GM18502 (cell line): ENCODE measurements around the gene ACTN1.
"Not testable (repeated sequence)": the region's sequence is repeated elsewhere in the genome, so short reads cannot be mapped to it uniquely, and the experiment has no call there.

Source experiments
- ATAC-seq: cut with Tn5 transposase; IDR thresholded peaks from one replicate; pipeline ENCODE4 v1.9.1; 2021; ENCODE audit warnings: mild to moderate bottlenecking; ENCODE audit not compliant: unreplicated experiment, poor library complexity

Gene ACTN1

GRCh38 chr14:68987653-68988036 lies 8.5 kb upstream of the ACTN1 start:
- no peak for ATAC-seq

GRCh38 chr14:68986926-68987652 lies 8.0 kb upstream of the ACTN1 start:
- ATAC-seq = no peak

DNA sequence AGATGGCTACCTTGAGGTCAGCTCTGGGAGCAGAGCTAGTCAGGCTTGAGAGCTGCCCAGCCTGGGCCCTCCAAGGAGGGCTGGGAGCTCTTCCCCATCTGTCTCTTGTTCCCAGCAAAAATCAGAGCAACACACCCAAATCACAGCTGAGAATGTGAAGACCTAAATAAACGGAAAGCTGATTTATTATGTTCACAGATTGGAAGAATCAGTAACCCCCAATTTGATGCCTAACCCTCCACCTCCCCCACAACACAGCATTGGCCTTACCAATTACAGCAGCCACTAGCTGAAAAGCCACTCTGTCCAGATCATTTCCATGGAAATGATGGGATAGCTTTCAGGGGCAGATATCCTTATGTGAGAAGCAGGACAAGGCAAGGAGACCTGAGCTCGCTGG lies 7.1 kb upstream of the ACTN1 start:
- ATAC-seq = no peak

- ATAC-seq = no peak
Measured at GRCh38 chr14:68984686-68985085, 5.6 kb upstream of the ACTN1 start.

GRCh38 chr14:68983191-68983590 lies 4.1 kb upstream of the ACTN1 start:
- no peak for ATAC-seq

GRCh38 chr14:68982581-68982980 lies 3.5 kb upstream of the ACTN1 start:
- ATAC-seq = no peak

GRCh38 chr14:68981539-68981976 lies 2.5 kb upstream of the ACTN1 start:
- no peak for ATAC-seq

- no peak for ATAC-seq
Measured at GRCh38 chr14:68981139-68981538, 2.0 kb upstream of the ACTN1 start.

GRCh38 chr14:68979722-68980451 lies 785 bp upstream of the ACTN1 start:
- ATAC-seq = no peak

- ATAC-seq = peak; percentile 33
Measured at GRCh38 chr14:68978172-68978911, 760 bp downstream of the ACTN1 start.

DNA sequence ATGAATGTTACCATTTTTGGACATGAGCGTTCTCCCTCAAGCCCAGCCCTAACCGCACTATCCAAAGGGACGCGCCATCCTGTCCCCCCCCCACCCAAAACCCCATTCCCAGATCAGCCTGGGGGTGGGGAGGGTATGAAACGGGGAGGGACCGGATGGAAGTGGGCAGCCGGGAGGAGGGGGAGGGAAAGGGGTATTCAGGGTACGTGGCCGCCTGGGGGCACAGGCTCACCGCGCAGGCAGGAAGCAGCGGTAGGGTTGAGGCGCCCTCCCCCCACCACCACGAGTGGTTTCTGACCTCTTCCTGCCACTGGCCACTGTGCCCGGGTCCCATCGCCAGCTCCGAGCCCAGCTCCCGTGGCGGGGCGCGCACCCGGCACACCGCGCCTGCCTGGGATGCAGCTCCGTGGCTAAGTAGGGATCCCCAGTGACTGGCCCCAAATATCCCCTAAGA lies 1.4 kb downstream of the ACTN1 start:
- peak; percentile 27 for ATAC-seq

DNA sequence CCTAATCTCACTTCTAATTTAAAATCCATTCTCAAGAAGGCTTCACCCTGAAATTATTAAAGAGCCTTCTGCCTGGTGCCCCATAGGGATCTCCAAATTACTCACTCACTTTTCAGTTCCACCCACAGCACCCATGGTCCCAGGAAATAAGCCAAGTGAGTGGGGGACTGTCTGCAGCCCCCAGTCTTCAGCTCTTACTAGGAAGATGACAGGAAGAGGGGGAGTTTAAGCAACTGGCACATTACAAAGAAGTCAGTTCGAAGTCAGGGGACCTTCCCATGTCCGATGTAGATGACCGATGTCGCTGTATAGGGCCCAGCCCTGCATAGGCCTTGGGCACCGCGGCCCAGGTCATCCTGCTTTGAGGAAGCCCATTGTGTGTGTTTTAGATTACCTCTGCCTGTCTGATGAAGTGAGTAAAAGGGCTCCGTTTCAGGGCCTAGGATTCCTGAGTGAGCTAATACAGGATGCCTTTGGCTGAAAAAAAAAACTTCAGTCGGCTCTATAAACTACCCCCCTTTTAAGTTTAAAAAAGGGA lies 1.9 kb downstream of the ACTN1 start:
- ATAC-seq = no peak

DNA sequence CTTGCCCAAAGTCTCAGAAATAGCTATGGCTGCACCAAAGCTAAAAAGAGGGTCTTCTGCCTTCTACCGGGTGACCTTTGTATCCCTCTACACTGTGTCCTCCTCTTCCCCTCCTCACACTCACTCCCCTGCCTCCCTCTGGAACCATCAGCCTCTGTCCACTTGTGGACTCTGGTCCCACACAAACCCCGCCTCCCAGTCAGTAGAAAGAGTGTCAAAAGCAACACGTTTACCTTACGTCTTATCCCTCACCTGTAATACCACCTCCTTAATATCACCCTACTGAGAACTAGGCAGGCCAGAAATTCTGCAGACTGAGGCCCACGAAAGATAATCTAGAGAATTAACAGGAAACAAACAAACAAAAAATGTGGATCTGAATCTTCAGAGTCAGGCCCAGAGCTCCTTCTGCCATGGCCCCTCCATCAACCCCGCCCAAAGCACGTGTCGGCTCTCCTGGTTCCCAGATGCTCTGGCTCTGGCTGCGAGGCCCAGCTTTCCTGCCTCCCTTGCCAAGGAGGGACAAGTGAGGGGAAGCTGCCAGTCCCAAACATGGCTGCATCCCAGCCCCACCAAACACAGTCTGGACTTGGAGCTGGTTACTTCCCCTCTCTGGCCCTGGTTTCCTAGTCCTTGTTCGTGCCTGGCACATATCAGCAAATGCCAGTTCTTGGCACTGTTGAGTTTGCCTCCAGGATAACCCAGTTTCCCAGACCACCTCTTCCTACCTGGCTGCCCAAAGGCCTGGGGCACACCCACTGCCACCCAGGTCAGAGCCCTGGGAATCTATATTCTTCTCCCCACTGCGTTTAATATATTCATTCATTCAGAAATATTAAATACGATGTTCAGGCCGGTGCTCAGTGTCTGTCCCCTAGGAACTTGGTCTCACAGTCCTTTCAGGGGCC lies 2.7 kb downstream of the ACTN1 start:
- ATAC-seq = no peak

GRCh38 chr14:68975667-68976066 lies 3.4 kb downstream of the ACTN1 start:
- no peak for ATAC-seq

GRCh38 chr14:68974759-68975347 lies 4.2 kb downstream of the ACTN1 start:
- ATAC-seq = no peak

- no peak for ATAC-seq
Measured at GRCh38 chr14:68973639-68974038, 5.5 kb downstream of the ACTN1 start.

DNA sequence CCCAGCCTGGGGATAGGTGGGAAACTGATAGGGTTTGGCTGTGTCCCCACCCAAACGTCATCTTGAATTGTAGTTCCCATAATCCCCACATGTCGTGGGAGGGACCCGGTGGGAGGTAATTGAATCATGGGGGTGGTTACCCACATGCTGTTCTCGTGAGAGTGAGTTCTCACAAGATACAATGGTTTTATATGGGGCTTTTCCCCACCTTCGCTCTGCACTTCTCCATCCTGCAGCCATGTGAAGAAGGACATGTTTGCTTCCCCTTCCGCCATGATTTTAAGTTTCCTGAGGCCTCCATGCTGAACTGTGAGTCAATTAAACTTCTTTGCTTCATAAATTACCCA lies 5.9 kb downstream of the ACTN1 start:
- not testable (repeated sequence) for ATAC-seq

DNA sequence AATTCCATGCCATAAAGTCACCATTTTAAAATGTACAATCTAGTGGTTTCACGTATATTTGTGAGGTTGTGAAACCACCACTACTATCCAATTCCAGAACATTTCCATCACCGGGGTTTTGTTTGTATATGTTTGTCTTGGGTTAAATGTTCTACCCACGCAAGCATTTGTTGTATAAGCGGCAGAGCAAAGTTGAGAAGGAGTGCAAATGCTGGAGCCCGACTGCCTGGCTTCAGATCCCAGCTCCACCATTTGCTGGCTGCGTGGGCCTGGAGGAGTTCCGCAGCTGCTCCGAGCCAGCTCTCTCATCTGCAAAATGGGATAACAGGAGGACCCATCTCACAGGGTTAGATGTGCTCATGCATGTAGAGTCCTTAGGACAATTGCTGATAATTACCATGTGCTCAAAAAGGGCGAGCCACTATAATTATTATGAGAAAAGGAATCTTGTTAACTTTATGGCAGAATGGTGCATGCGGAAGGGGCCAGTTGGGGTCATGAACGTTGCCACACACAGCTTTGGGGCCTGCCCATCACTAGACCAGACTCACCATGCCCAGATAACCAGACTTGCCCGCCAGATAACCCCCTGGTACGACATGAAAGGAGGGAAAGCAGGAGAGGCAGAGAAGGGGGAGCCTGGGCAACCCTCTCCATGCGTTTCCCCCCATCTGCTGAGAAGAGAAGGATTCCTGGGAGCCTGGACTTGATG lies 6.4 kb downstream of the ACTN1 start:
- ATAC-seq = no peak
